MM.1S (cell line): ENCODE measurements around the gene RS1.

Experiments used
- DNase-seq: peaks from one replicate; pipeline ENCODE4 v3.0.0-alpha.2; 2015
- H2AFZ ChIP-seq: fragments of 300-600 bp; sonication (generic); 2 replicates; pipeline ENCODE4 v1.6.0; 2016; ENCODE audit warnings: antibody characterized with exemption, low read length
- H3F3A ChIP-seq: fragments of 300-600 bp; sonication (generic); 2 replicates; pipeline ENCODE4 v1.6.1; 2016; ENCODE audit warnings: mild to moderate bottlenecking, antibody characterized with exemption, low read length, moderate library complexity, mixed read lengths; ENCODE audit not compliant: insufficient read depth
- H3K27ac ChIP-seq: fragments of 300-600 bp; sonication (generic); 2 replicates; pipeline ENCODE4 v1.5.1; 2016; ENCODE audit warnings: mild to moderate bottlenecking, low read length
- H3K27me3 ChIP-seq: fragments of 300-600 bp; sonication (generic); replicated peaks from 2 replicates; pipeline ENCODE4 v1.6.0; 2016; ENCODE audit warnings: low read length; ENCODE audit not compliant: insufficient read depth
- H3K36me3 ChIP-seq: fragments of 300-600 bp; sonication (generic); replicated peaks from 2 replicates; pipeline ENCODE4 v1.6.1; 2016; ENCODE audit warnings: mild to moderate bottlenecking, low read length, mixed read lengths; ENCODE audit not compliant: insufficient read depth
- H3K4me1 ChIP-seq: fragments of 300-600 bp; sonication (generic); 2 replicates; pipeline ENCODE4 v1.6.1; 2016; ENCODE audit warnings: low read length, mixed read lengths
- H3K4me2 ChIP-seq: fragments of 300-600 bp; sonication (generic); 2 replicates; pipeline ENCODE4 v1.6.0; 2016; ENCODE audit warnings: low read depth, low read length
- H3K4me3 ChIP-seq: fragments of 300-600 bp; sonication (generic); 2 replicates; pipeline ENCODE4 v1.5.1; 2016; ENCODE audit warnings: low read length, mixed read lengths
- H3K79me2 ChIP-seq: fragments of 300-600 bp; sonication (generic); 2 replicates; pipeline ENCODE4 v1.6.1; 2016; ENCODE audit warnings: mixed run types, low read length, mixed read lengths
- H3K9ac ChIP-seq: fragments of 300-600 bp; sonication (generic); 2 replicates; pipeline ENCODE4 v1.6.1; 2016; ENCODE audit warnings: low read length, mixed read lengths
- H3K9me2 ChIP-seq: fragments of 300-600 bp; sonication (generic); replicated peaks from 2 replicates; pipeline ENCODE4 v1.6.1; 2016; ENCODE audit warnings: mild to moderate bottlenecking, low read length, mixed read lengths; ENCODE audit not compliant: insufficient read depth
- H3K9me3 ChIP-seq: fragments of 300-600 bp; sonication (generic); replicated peaks from 2 replicates; pipeline ENCODE4 v1.6.1; 2016; ENCODE audit warnings: mild to moderate bottlenecking, low read length, mixed read lengths; ENCODE audit not compliant: insufficient read depth
- H4K20me1 ChIP-seq: fragments of 300-600 bp; sonication (generic); 2 replicates; pipeline ENCODE4 v1.6.1; 2016; ENCODE audit warnings: mild to moderate bottlenecking, low read length, moderate library complexity, mixed read lengths; ENCODE audit not compliant: insufficient read depth
- CTCF ChIP-seq: fragments of 300-600 bp; sonication (generic); IDR thresholded peaks from 2 replicates; pipeline ENCODE4 v1.5.1; 2016; ENCODE audit warnings: antibody characterized with exemption, low read length, mixed read lengths
- EZH2 ChIP-seq: fragments of 300-600 bp; sonication (generic); optimal IDR thresholded peaks from 2 replicates; pipeline ENCODE3; 2017; ENCODE audit warnings: low read depth, mild to moderate bottlenecking, antibody characterized with exemption, low read length, mixed read lengths
- EZH2phosphoT487 ChIP-seq: fragments of 300-600 bp; sonication (generic); IDR thresholded peaks from 2 replicates; pipeline ENCODE4 v1.6.1; 2018; ENCODE audit warnings: antibody characterized with exemption, low read length

Gene RS1

GRCh38 chrX:18674788-18675735 is 3.2 kb upstream of the RS1 start:
- TF ChIP-seq EZH2 (no peak), EZH2phosphoT487 (no peak), CTCF (no peak)
- Histone ChIP-seq H3K4me1 (no peaks in the 10 kb centered on the region), H3K9me3 (no peaks in the 10 kb centered on the region), H3K4me3 (peak overlapping the region; percentile 70), H2AFZ (peak overlapping the region; percentile 78), H4K20me1 (no peaks in the 10 kb centered on the region), H3K9ac (peak overlapping the region; percentile 67), H3K9me2 (no peaks in the 10 kb centered on the region), H3K79me2 (no peaks in the 10 kb centered on the region), H3K27ac (peak overlapping the region; percentile 67; the same call in 1 of the 2 replicates), H3K36me3 (no peaks in the 10 kb centered on the region), H3F3A (peaks cover 2% of the 10 kb centered on the region; the same call in 1 of the 2 replicates), H3K4me2 (peak overlapping the region; percentile 69; the same call in 1 of the 2 replicates), H3K27me3 (no peaks in the 10 kb centered on the region)
- DNase-seq, result peak; percentile 73

GRCh38 chrX:18674417-18674787 is 2.5 kb upstream of the RS1 start:
- no peaks in the 10 kb centered on the region for H3K4me1 ChIP-seq
- peak overlapping the region; percentile 67 for H3K9ac ChIP-seq
- peak overlapping the region; percentile 50; the same call in 1 of the 2 replicates for H3K27ac ChIP-seq
- H2AFZ ChIP-seq, result peak overlapping the region; percentile 72
- DNase-seq, result no peak
- TF ChIP-seq EZH2 (no peak), CTCF (no peak), EZH2phosphoT487 (no peak)
- H3K4me3 ChIP-seq, result peak overlapping the region; percentile 70
- H3K9me2 ChIP-seq, result no peaks in the 10 kb centered on the region
- H3K79me2 ChIP-seq, result no peaks in the 10 kb centered on the region
- H3K36me3 ChIP-seq, result no peaks in the 10 kb centered on the region
- no peaks in the 10 kb centered on the region for H3K27me3 ChIP-seq
- H3F3A ChIP-seq, result peaks cover 2% of the 10 kb centered on the region; the same call in 1 of the 2 replicates
- H4K20me1 ChIP-seq, result no peaks in the 10 kb centered on the region
- no peaks in the 10 kb centered on the region for H3K9me3 ChIP-seq
- peak overlapping the region; percentile 57; the same call in 1 of the 2 replicates for H3K4me2 ChIP-seq

GRCh38 chrX:18668071-18668835 is 3.7 kb downstream of the RS1 start:
- Histone ChIP-seq H3F3A (no peaks in the 10 kb centered on the region), H2AFZ (no peak overlapping the region), H3K9ac (no peak overlapping the region), H3K4me1 (no peaks in the 10 kb centered on the region), H3K36me3 (no peaks in the 10 kb centered on the region), H3K79me2 (no peaks in the 10 kb centered on the region), H3K4me3 (no peak overlapping the region), H3K4me2 (no peak overlapping the region), H3K9me3 (no peaks in the 10 kb centered on the region), H3K27me3 (no peaks in the 10 kb centered on the region), H3K9me2 (no peaks in the 10 kb centered on the region), H3K27ac (no peak overlapping the region), H4K20me1 (no peaks in the 10 kb centered on the region)
- TF ChIP-seq CTCF (no peak), EZH2 (no peak), EZH2phosphoT487 (no peak)
- DNase-seq, result no peak
